Large intestine (tissue), 3 donors: ENCODE data around the gene SNX25. TPM values are rescaled to one million over a fixed set of nuclear protein-coding genes. Genes with fewer than 3 reads are reported as not detected.

ENCODE experiments used
- DNase-seq, 2 donors: peaks; one replicate each; pipeline versions ENCODE4 v3.0.0 to v3.0.0-alpha.2; 2013
- H3K27ac ChIP-seq: one replicate; pipeline ENCODE4 v1.5.1; 2013; ENCODE audit warnings: low read length
- H3K27me3 ChIP-seq: 2 replicates; pipeline ENCODE4 v1.6.1; 2013; ENCODE audit warnings: low read length; ENCODE audit not compliant: control insufficient read depth, insufficient read depth
- H3K36me3 ChIP-seq: 2 replicates; pipeline ENCODE4 v1.6.1; 2013; ENCODE audit warnings: low read length; ENCODE audit not compliant: control insufficient read depth, insufficient read depth
- H3K4me1 ChIP-seq: one replicate; pipeline ENCODE4 v1.6.1; 2013; ENCODE audit warnings: low read length; ENCODE audit not compliant: control insufficient read depth, insufficient read depth
- H3K4me3 ChIP-seq: one replicate; pipeline ENCODE4 v1.5.1; 2013; ENCODE audit warnings: low read length
- H3K9me3 ChIP-seq: one replicate; pipeline ENCODE4 v1.6.1; 2013; ENCODE audit warnings: mild to moderate bottlenecking, low read depth, low read length, moderate library complexity; ENCODE audit not compliant: control insufficient read depth
- WGBS: methylation state at CpG from one replicate; pipeline ENCODE4 v1.1.5; 2013; ENCODE audit warnings: low lambda C conversion rate; ENCODE audit not compliant: insufficient coverage; 5-methylcytosine and 5-hydroxymethylcytosine counted together
- polyA plus RNA-seq: library from polyadenylated mRNA; unstranded; fragments of 120-200 nt; gene quantifications from one replicate; pipeline ENCODE4 v1.2.1, GENCODE V29; 2013

The SNX25 gene
- polyA plus RNA-seq, 1 donor, result 13.4 TPM

GRCh38 chr4:185384930-185385331, 175.5 kb downstream of the SNX25 start:
- WGBS, result 17% methylated on average over 2 of the region's 10 CpGs
- Histone ChIP-seq H3K9me3 (no peaks in the 10 kb centered on the region), H3K4me3 (no peak overlapping the region), H3K36me3 (no peaks in the 10 kb centered on the region), H3K27ac (no peak overlapping the region), H3K27me3 (no peaks in the 10 kb centered on the region), H3K4me1 (no peaks in the 10 kb centered on the region)
- DNase-seq, result peak in 1 of 2 donors; percentile 25

DNA sequence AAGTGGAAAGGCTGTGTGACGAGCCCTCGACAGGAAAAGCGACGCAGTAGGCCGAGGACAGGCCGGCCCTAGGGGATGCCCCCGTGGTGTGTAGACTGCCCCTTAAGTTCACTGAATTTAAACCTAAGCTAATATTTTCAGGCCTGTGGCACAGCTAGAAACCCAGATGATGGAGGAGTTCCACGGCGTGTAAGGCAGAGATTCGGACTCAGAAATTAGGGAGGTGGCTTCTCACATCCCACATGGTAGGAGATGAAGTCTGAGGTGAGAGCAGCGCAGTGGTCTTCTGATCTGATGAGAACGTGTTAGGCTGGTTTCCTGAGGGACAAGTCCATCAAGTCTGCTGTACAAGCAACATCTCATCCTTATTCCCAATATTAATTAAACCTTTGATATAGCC, 178.6 kb downstream of the SNX25 start:
- no peaks in the 10 kb centered on the region for H3K9me3 ChIP-seq
- 96% methylated on average over 3 of the region's 12 CpGs for WGBS
- H3K4me3 ChIP-seq, result no peak overlapping the region
- H3K27ac ChIP-seq, result no peak overlapping the region
- H3K36me3 ChIP-seq, result no peaks in the 10 kb centered on the region
- H3K27me3 ChIP-seq, result no peaks in the 10 kb centered on the region
- H3K4me1 ChIP-seq, result no peaks in the 10 kb centered on the region
- no peak for DNase-seq

DNA sequence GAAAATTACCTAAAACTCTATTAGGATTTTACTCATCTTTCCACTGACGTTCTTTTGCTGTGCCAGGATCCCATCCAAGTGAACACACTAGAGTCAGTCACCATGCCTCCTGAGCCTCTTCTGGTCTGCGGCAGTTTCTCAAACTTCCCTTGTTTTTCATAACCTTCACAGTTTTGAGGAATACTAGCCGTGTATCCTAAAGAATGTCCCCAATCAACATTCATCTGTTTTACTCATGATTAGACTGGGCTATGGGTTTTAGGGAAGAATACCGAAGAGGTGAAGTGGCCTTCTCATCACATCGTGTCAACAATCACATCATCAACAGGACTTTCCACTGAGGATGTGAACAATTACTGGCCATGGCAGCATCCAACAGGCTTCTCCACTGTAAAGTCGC, 181.5 kb downstream of the SNX25 start:
- WGBS, result 100% methylated on average over 1 of the region's 6 CpGs
- DNase-seq, result no peak
- no peak overlapping the region for H3K27ac ChIP-seq
- no peaks in the 10 kb centered on the region for H3K4me1 ChIP-seq
- H3K9me3 ChIP-seq, result no peaks in the 10 kb centered on the region
- no peaks in the 10 kb centered on the region for H3K36me3 ChIP-seq
- H3K27me3 ChIP-seq, result no peaks in the 10 kb centered on the region
- H3K4me3 ChIP-seq, result no peak overlapping the region

DNA sequence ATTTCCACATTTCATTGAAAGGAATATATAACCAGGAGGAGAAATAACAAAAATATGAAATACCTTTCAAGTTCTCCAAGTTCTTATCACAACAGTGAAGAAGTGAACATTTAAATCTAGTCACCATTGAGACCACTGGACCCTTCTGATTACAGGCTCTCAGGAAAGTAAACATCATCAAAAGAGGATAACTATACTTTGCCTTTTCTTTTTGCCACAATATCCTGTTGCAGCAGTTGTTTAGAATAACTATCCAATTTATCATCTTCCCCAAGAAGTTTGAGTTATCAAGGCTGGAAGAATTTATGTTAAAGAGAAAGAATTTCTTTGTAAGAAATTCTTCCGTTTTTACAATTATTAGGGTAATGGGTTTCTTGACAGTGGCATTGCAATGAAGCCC, 182.8 kb downstream of the SNX25 start:
- 100% methylated on average over 1 of the region's 1 CpG for WGBS
- DNase-seq, result no peak
- no peaks in the 10 kb centered on the region for H3K4me1 ChIP-seq
- no peaks in the 10 kb centered on the region for H3K27me3 ChIP-seq
- no peak overlapping the region for H3K27ac ChIP-seq
- H3K36me3 ChIP-seq, result no peaks in the 10 kb centered on the region
- no peak overlapping the region for H3K4me3 ChIP-seq
- no peaks in the 10 kb centered on the region for H3K9me3 ChIP-seq

GRCh38 chr4:185394568-185395237, 185.3 kb downstream of the SNX25 start:
- WGBS, result 74% methylated on average over 6 of the region's 12 CpGs
- DNase-seq, result no peak
- Histone ChIP-seq H3K36me3 (peaks cover 6% of the 10 kb centered on the region), H3K9me3 (no peaks in the 10 kb centered on the region), H3K27me3 (no peaks in the 10 kb centered on the region), H3K4me3 (no peak overlapping the region), H3K27ac (no peak overlapping the region), H3K4me1 (peaks cover 6% of the 10 kb centered on the region)

DNA sequence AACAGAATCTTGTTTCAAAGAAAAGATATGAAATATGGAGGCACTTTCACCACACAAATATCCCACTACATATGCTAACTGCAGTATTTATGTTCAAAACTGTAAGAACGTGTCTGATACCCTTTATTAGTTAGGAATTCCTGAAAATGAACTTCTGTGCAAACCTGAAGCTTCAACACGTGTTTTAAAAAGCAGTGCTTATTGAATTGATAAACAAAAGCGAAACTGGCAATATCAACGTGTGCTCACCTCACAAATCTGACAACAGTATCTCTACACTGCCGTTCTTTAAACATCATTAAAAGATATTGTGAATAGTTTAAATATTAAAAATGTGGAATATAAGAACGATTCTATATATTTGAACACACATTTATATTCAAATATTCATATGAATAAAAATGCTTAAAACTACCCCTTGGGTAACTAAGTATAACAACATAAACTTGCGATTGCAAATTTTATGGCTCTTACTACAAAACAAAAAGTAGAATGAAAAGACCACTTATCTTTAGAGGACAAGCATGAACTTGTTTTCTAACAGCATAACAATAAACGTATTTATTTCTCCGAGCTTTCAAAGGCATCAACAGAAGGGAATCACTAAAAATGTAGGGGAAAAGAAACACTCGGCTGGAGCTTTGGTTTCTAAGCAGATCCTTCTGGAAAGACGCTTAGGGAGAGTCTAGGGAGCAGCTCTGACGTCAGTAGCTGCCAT, 186.0 kb downstream of the SNX25 start, which contains the start of gene LRP2BP:
LRP2BP (minus strand) TSS at position 687 of the 718 bp plus-strand sequence. CDS start 17,738 bp downstream, outside the sequence.
- Histone ChIP-seq H3K4me1 (peaks cover 6% of the 10 kb centered on the region), H3K4me3 (peak within 1 kb of the TSS; percentile 89), H3K27me3 (no peaks in the 10 kb centered on the region), H3K9me3 (no peaks in the 10 kb centered on the region), H3K36me3 (peaks cover 9% of the 10 kb centered on the region), H3K27ac (peak within 1 kb of the TSS; percentile 100)
- 30% methylated on average over 2 of the region's 12 CpGs for WGBS
- peak in 1 of 2 donors; percentile 37 for DNase-seq

DNA sequence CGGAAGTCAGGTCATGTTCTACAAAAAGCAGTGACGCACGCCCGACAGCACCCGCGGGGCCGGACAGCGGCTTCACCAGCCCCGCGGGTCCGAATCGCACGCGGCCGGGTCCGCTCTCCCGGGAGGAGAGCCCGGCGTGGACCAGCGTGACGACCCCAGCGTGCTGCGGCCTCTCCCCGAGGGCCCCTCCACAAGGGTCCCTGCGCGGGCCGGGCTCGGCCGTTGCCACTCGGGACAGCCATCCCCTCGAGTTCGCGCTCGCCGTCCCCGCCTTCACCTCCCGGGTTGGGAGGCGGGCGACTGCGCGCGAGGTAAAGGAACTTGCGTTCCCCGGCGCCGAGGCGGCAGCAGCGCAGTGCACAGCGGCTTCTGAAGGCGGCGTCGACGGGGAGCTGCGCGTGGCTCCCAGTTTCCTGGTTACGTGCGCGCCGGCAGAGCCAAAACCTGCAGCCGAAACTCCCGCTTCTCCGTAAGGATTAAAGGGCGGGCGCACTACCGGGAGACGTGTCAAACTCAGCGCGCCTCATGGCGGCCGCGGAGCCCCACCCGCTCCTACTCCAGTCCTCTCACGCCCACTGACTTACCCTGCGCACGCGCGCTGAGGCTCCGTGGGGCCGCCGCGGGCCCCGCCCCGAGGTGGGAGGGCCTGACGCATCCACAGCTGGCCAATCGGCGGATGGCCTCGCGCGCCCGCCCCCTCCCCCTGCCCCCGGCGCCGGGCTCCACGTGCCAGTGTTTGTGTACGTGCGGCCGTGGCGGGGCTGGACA, 186.7 kb downstream of the SNX25 start:
- Histone ChIP-seq H3K36me3 (peaks cover 11% of the 10 kb centered on the region), H3K27me3 (no peaks in the 10 kb centered on the region), H3K27ac (peak overlapping the region; percentile 100), H3K4me1 (peaks cover 6% of the 10 kb centered on the region), H3K9me3 (no peaks in the 10 kb centered on the region), H3K4me3 (peak overlapping the region; percentile 89)
- no CpG with 5 or more reads among the region's 98 CpGs for WGBS
- DNase-seq, result peak; percentile 99

GRCh38 chr4:185396724-185397385, 187.5 kb downstream of the SNX25 start, which contains the start of gene ANKRD37:
Gene ANKRD37 (plus strand): TSS chr4:185396841. CDS start chr4:185396924, 83 bp downstream.
- WGBS, result 0% methylated on average over 2 of the region's 38 CpGs
- peaks cover 6% of the 10 kb centered on the region for H3K4me1 ChIP-seq
- peak within 1 kb of the TSS; percentile 100 for H3K27ac ChIP-seq

DNA sequence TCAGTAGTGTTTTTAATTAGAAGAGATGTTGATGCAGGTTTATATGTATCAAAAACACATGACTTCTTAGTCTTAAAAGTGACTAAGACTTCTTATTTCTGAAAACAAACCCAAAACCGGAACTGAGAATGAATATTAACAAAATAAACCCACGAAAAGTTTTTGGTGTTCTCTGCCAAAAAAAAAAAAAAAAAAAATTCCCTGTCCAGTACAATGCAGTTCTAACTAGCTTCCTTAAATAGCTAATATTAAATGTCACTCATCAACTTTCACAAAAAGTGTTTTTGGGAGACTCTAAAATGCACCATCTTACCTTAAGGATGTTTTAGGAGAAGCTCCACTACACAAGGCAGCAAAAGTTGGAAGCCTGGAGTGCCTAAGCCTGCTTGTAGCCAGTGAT, 189.2 kb downstream of the SNX25 start:
- 93% methylated on average over 2 of the region's 2 CpGs for WGBS
- Histone ChIP-seq H3K4me1 (peaks cover 6% of the 10 kb centered on the region), H3K27me3 (no peaks in the 10 kb centered on the region), H3K9me3 (no peaks in the 10 kb centered on the region), H3K27ac (no peak overlapping the region), H3K36me3 (peaks cover 24% of the 10 kb centered on the region), H3K4me3 (no peak overlapping the region)
- no peak for DNase-seq

More at GRCh38 chr4:185396724-185397385, 187.5 kb downstream of the SNX25 start, which contains the start of gene ANKRD37:
- Histone ChIP-seq H3K4me3 (peak within 1 kb of the TSS; percentile 89), H3K27me3 (no peaks in the 10 kb centered on the region), H3K36me3 (peaks cover 18% of the 10 kb centered on the region), H3K9me3 (no peaks in the 10 kb centered on the region)
- DNase-seq, result peak; percentile 58 to 79

GRCh38 chr4:185399466-185399865, 190.1 kb downstream of the SNX25 start:
- 75% methylated on average over 4 of the region's 8 CpGs for WGBS
- no peaks in the 10 kb centered on the region for H3K9me3 ChIP-seq
- H3K4me1 ChIP-seq, result peaks cover 6% of the 10 kb centered on the region
- no peak overlapping the region for H3K4me3 ChIP-seq
- H3K27me3 ChIP-seq, result no peaks in the 10 kb centered on the region
- H3K27ac ChIP-seq, result no peak overlapping the region
- no peak for DNase-seq
- peaks cover 26% of the 10 kb centered on the region for H3K36me3 ChIP-seq
